OCI-LY1 (cell line): ENCODE measurements around the gene CRYBG1.
A peak's percentile ranks its signal among the peaks of the same experiment; 100 is the strongest.

Experiments
- H2AFZ ChIP-seq: fragments of 200-600 bp; sonication (generic), shearing (Covaris generic); 2 replicates; pipeline ENCODE4 v1.6.0; 2014; ENCODE audit warnings: antibody characterized with exemption, mild to moderate bottlenecking, low read length
- H3F3A ChIP-seq: fragments of 200-600 bp; sonication (generic), shearing (Covaris generic); 2 replicates; pipeline ENCODE4 v1.6.0; 2014; ENCODE audit warnings: mild to moderate bottlenecking, antibody characterized with exemption, low read length, moderate library complexity; ENCODE audit not compliant: insufficient read depth
- H3K27ac ChIP-seq: fragments of 200-600 bp; sonication (generic); 2 replicates; pipeline ENCODE4 v1.5.1; 2014; ENCODE audit warnings: low read length, mixed run types, mild to moderate bottlenecking, low read depth; ENCODE audit not compliant: poor library complexity, severe bottlenecking
- H3K27me3 ChIP-seq: fragments of 200-600 bp; sonication (generic); 2 replicates; pipeline ENCODE4 v1.6.0; 2014; ENCODE audit warnings: antibody characterized with exemption, mild to moderate bottlenecking, low read length, moderate library complexity; ENCODE audit not compliant: insufficient read depth
- H3K36me3 ChIP-seq: fragments of 200-600 bp; sonication (generic); 2 replicates; pipeline ENCODE4 v1.6.1; 2014; ENCODE audit warnings: mild to moderate bottlenecking, antibody characterized with exemption, low read length, moderate library complexity, mixed read lengths; ENCODE audit not compliant: insufficient read depth
- H3K4me1 ChIP-seq: fragments of 200-600 bp; sonication (generic); 2 replicates; pipeline ENCODE4 v1.5.1; 2014; ENCODE audit warnings: mild to moderate bottlenecking, low read length, moderate library complexity; ENCODE audit not compliant: insufficient read depth, severe bottlenecking
- H3K4me2 ChIP-seq: fragments of 200-600 bp; sonication (generic), shearing (Covaris generic); 2 replicates; pipeline ENCODE4 v1.6.1; 2014; ENCODE audit warnings: low read length
- H3K4me3 ChIP-seq: fragments of 200-600 bp; sonication (generic); 2 replicates; pipeline ENCODE4 v1.5.1; 2014; ENCODE audit warnings: low read length, low read depth, mild to moderate bottlenecking, mixed read lengths; ENCODE audit not compliant: poor library complexity, severe bottlenecking
- H3K79me2 ChIP-seq: fragments of 200-600 bp; shearing (Covaris generic); 2 replicates; pipeline ENCODE4 v1.6.1; 2016; ENCODE audit warnings: mixed run types, low read length, mixed read lengths; ENCODE audit not compliant: insufficient read depth
- H3K9ac ChIP-seq: fragments of 200-600 bp; sonication (generic), shearing (Covaris generic); 2 replicates; pipeline ENCODE4 v1.6.1; 2014; ENCODE audit warnings: mild to moderate bottlenecking, low read length, mixed read lengths
- H3K9me2 ChIP-seq: fragments of 200-600 bp; sonication (generic), shearing (Covaris generic); 2 replicates; pipeline ENCODE4 v1.6.1; 2014; ENCODE audit warnings: low read depth, mild to moderate bottlenecking, low read length, mixed read lengths
- H3K9me3 ChIP-seq: fragments of 200-600 bp; shearing (Covaris generic); 2 replicates; pipeline ENCODE4 v1.6.1; 2014; ENCODE audit warnings: low read length, mixed read lengths
- H4K20me1 ChIP-seq: fragments of 200-600 bp; sonication (generic), shearing (Covaris generic); 2 replicates; pipeline ENCODE4 v1.6.0; 2016; ENCODE audit warnings: mild to moderate bottlenecking, low read length; ENCODE audit not compliant: insufficient read depth
- CTCF ChIP-seq: fragments of 200-600 bp; sonication (generic), shearing (Covaris generic); IDR thresholded peaks from 2 replicates; pipeline ENCODE4 v1.5.1; 2017; ENCODE audit warnings: mild to moderate bottlenecking, antibody characterized with exemption, low read length, moderate library complexity, mixed read lengths
- EZH2 ChIP-seq: fragments of 200-600 bp; sonication (generic), shearing (Covaris generic); IDR thresholded peaks from 2 replicates; pipeline ENCODE4 v1.8.0; 2017; ENCODE audit warnings: borderline replicate concordance, mixed run types, mild to moderate bottlenecking, antibody characterized with exemption, low read length, moderate library complexity, mixed read lengths

The CRYBG1 gene

GRCh38 chr6:106617302-106617701, 256.8 kb downstream of the CRYBG1 start:
- no peaks in the 10 kb centered on the region for H3K9me3 ChIP-seq
- H3K9me2 ChIP-seq = no peaks in the 10 kb centered on the region
- H3K27me3 ChIP-seq = no peaks in the 10 kb centered on the region
- H3K4me2 ChIP-seq = peak overlapping the region; percentile 28; the same call in 1 of the 2 replicates
- 0 out of 2 replicates have a peak, but pooled peaks cover 7% of the 10 kb centered on the region for H3F3A ChIP-seq
- H3K4me1 ChIP-seq = peaks cover 68% of the 10 kb centered on the region
- no peak overlapping the region for H2AFZ ChIP-seq
- TF ChIP-seq CTCF = no peak
- no peak for TF ChIP-seq EZH2
- H3K36me3 ChIP-seq = peaks cover 63% of the 10 kb centered on the region
- no peaks in the 10 kb centered on the region for H4K20me1 ChIP-seq
- no peak overlapping the region; the same call in 1 of the 2 replicates for H3K9ac ChIP-seq
- no peak overlapping the region for H3K4me3 ChIP-seq
- H3K79me2 ChIP-seq = no peaks in the 10 kb centered on the region
- H3K27ac ChIP-seq = peak overlapping the region; percentile 92

- Histone ChIP-seq H3F3A (0 out of 2 replicates have a peak, but pooled peaks cover 7% of the 10 kb centered on the region), H3K27me3 (no peaks in the 10 kb centered on the region), H3K4me3 (no peak overlapping the region), H3K27ac (peak overlapping the region; percentile 92), H3K79me2 (no peaks in the 10 kb centered on the region), H3K36me3 (peaks cover 65% of the 10 kb centered on the region), H3K9me3 (no peaks in the 10 kb centered on the region), H2AFZ (no peak overlapping the region), H3K4me2 (no peak overlapping the region), H3K9me2 (no peaks in the 10 kb centered on the region), H3K4me1 (peaks cover 65% of the 10 kb centered on the region), H3K9ac (no peak overlapping the region), H4K20me1 (no peaks in the 10 kb centered on the region)
- no peak for TF ChIP-seq EZH2
- TF ChIP-seq CTCF = no peak
Observed at GRCh38 chr6:106617857-106618256, 257.3 kb downstream of the CRYBG1 start.

- Histone ChIP-seq H3K4me1 (peaks cover 61% of the 10 kb centered on the region), H3K79me2 (no peaks in the 10 kb centered on the region), H3K27ac (peak overlapping the region; percentile 92), H3K4me2 (no peak overlapping the region), H4K20me1 (no peaks in the 10 kb centered on the region), H2AFZ (no peak overlapping the region), H3K27me3 (no peaks in the 10 kb centered on the region), H3K9me3 (0 out of 2 replicates have a peak, but pooled peaks cover 3% of the 10 kb centered on the region), H3F3A (0 out of 2 replicates have a peak, but pooled peaks cover 7% of the 10 kb centered on the region), H3K4me3 (no peak overlapping the region), H3K36me3 (peaks cover 65% of the 10 kb centered on the region), H3K9ac (no peak overlapping the region), H3K9me2 (no peaks in the 10 kb centered on the region)
- TF ChIP-seq CTCF (no peak), EZH2 (no peak)
Observed at GRCh38 chr6:106618324-106618723, 257.8 kb downstream of the CRYBG1 start.
